Karpas-422 (cell line): ENCODE measurements around the gene FHOD3. TPM values are rescaled to one million over a fixed set of nuclear protein-coding genes. Genes with fewer than 3 reads are reported as not detected.

Experiments
- DNase-seq: peaks from one replicate; pipeline ENCODE4 v3.0.0-alpha.2; 2015
- H2AFZ ChIP-seq: fragments of 200-600 bp; sonication (generic); 2 replicates; pipeline ENCODE4 v1.6.1; 2014; ENCODE audit warnings: antibody characterized with exemption, low read length, mixed read lengths
- H3K27ac ChIP-seq: fragments of 200-600 bp; sonication (generic); 2 replicates; pipeline ENCODE4 v1.5.1; 2014; ENCODE audit warnings: mild to moderate bottlenecking, low read length, moderate library complexity
- H3K27me3 ChIP-seq: fragments of 200-600 bp; sonication (generic); 2 replicates; pipeline ENCODE4 v1.6.1; 2014; ENCODE audit warnings: low read length, mixed read lengths
- H3K36me3 ChIP-seq: fragments of 200-600 bp; sonication (generic); 2 replicates; pipeline ENCODE4 v1.6.1; 2014; ENCODE audit warnings: low read length, mixed read lengths; ENCODE audit not compliant: insufficient read depth
- H3K4me1 ChIP-seq: fragments of 200-600 bp; sonication (generic); 2 replicates; pipeline ENCODE4 v1.6.1; 2014; ENCODE audit warnings: mild to moderate bottlenecking, low read length, mixed read lengths
- H3K4me2 ChIP-seq: fragments of 200-600 bp; sonication (generic); 2 replicates; pipeline ENCODE4 v1.6.1; 2014; ENCODE audit warnings: low read length, low read depth, mild to moderate bottlenecking; ENCODE audit not compliant: poor library complexity, severe bottlenecking
- H3K4me3 ChIP-seq: fragments of 200-600 bp; sonication (generic); 2 replicates; pipeline ENCODE4 v1.5.1; 2014; ENCODE audit warnings: mild to moderate bottlenecking, antibody characterized with exemption, low read length, mixed read lengths
- H3K79me2 ChIP-seq: fragments of 200-600 bp; sonication (generic); 2 replicates; pipeline ENCODE4 v1.6.1; 2014; ENCODE audit warnings: mild to moderate bottlenecking, low read length, mixed read lengths
- H3K9ac ChIP-seq: fragments of 200-600 bp; sonication (generic); 2 replicates; pipeline ENCODE4 v1.6.0; 2014; ENCODE audit warnings: low read length
- H3K9me2 ChIP-seq: fragments of 200-600 bp; sonication (generic), shearing (Covaris generic); replicated peaks from 2 replicates; pipeline ENCODE4 v1.6.0; 2014; ENCODE audit warnings: mild to moderate bottlenecking, low read length, moderate library complexity; ENCODE audit not compliant: insufficient read depth
- H3K9me3 ChIP-seq: fragments of 300-700, 200-600 bp; sonication (generic); 2 replicates; pipeline ENCODE4 v1.6.1; 2014; ENCODE audit warnings: low read length, mixed read lengths
- H4K20me1 ChIP-seq: fragments of 200-600 bp; sonication (generic); 2 replicates; pipeline ENCODE4 v1.6.1; 2014; ENCODE audit warnings: mild to moderate bottlenecking, antibody characterized with exemption, low read length, low read depth; ENCODE audit not compliant: insufficient read depth
- total RNA-seq: library from RNA; depleted of rRNA; stranded (reverse); fragments of >200 nt; shearing (Covaris generic); gene quantifications from 2 replicates; pipeline ENCODE4 v1.2.3, GENCODE V29; 2014; ENCODE audit warnings: low replicate concordance

FHOD3 gene
- total RNA-seq, 1 experiment from 2014 or later: 26.6 TPM

- peaks cover 19% of the 10 kb centered on the region for H3K4me1 ChIP-seq
- no peak overlapping the region for H3K27ac ChIP-seq
- no peak overlapping the region for H3K4me3 ChIP-seq
- no peaks in the 10 kb centered on the region for H3K9me2 ChIP-seq
- H3K4me2 ChIP-seq: no peak overlapping the region
- DNase-seq: no peak
- H3K9ac ChIP-seq: no peak overlapping the region
- no peaks in the 10 kb centered on the region for H3K79me2 ChIP-seq
- H3K36me3 ChIP-seq: peaks cover 9% of the 10 kb centered on the region; the same call in 1 of the 2 replicates
- no peaks in the 10 kb centered on the region for H3K27me3 ChIP-seq
- H3K9me3 ChIP-seq: no peaks in the 10 kb centered on the region
- H2AFZ ChIP-seq: no peak overlapping the region
- H4K20me1 ChIP-seq: no peaks in the 10 kb centered on the region
These were observed 446.9 kb downstream of the FHOD3 start for GRCh38 chr18:36744261-36744876.

GRCh38 chr18:36745219-36745975 lies 447.9 kb downstream of the FHOD3 start:
- H3K27me3 ChIP-seq: no peaks in the 10 kb centered on the region
- no peak overlapping the region for H2AFZ ChIP-seq
- no peak overlapping the region for H3K9ac ChIP-seq

GRCh38 chr18:36752929-36753865 lies 455.7 kb downstream of the FHOD3 start:
- H3K4me1 ChIP-seq: peaks cover 14% of the 10 kb centered on the region
- no peak for DNase-seq
- H3K36me3 ChIP-seq: peaks cover 9% of the 10 kb centered on the region; the same call in 1 of the 2 replicates

More at GRCh38 chr18:36745219-36745975, 447.9 kb downstream of the FHOD3 start:
- peaks cover 19% of the 10 kb centered on the region for H3K4me1 ChIP-seq
- no peak overlapping the region for H3K4me3 ChIP-seq
- H3K4me2 ChIP-seq: no peak overlapping the region
- no peaks in the 10 kb centered on the region for H3K9me3 ChIP-seq
- peak overlapping the region; percentile 36 for H3K27ac ChIP-seq
- H3K36me3 ChIP-seq: peaks cover 9% of the 10 kb centered on the region; the same call in 1 of the 2 replicates
- H3K79me2 ChIP-seq: no peaks in the 10 kb centered on the region
- DNase-seq: no peak
- H3K9me2 ChIP-seq: no peaks in the 10 kb centered on the region
- no peaks in the 10 kb centered on the region for H4K20me1 ChIP-seq

GRCh38 chr18:36756242-36756641 lies 458.7 kb downstream of the FHOD3 start:
- Histone ChIP-seq H3K36me3 (no peaks in the 10 kb centered on the region; the same call in 1 of the 2 replicates), H3K4me2 (no peak overlapping the region), H4K20me1 (no peaks in the 10 kb centered on the region)

More at GRCh38 chr18:36752929-36753865, 455.7 kb downstream of the FHOD3 start:
- no peak overlapping the region for H3K9ac ChIP-seq
- H3K9me2 ChIP-seq: no peaks in the 10 kb centered on the region
- H2AFZ ChIP-seq: 0 out of 2 replicates have a peak overlapping the region, but pooled peaks have one; percentile 17
- H3K27me3 ChIP-seq: no peaks in the 10 kb centered on the region
- peak overlapping the region; percentile 40; the same call in 1 of the 2 replicates for H3K27ac ChIP-seq
- H3K4me3 ChIP-seq: no peak overlapping the region
- H3K79me2 ChIP-seq: no peaks in the 10 kb centered on the region
- no peaks in the 10 kb centered on the region for H3K9me3 ChIP-seq
- no peak overlapping the region for H3K4me2 ChIP-seq
- H4K20me1 ChIP-seq: no peaks in the 10 kb centered on the region

GRCh38 chr18:36757081-36757480 lies 459.6 kb downstream of the FHOD3 start:
- no peaks in the 10 kb centered on the region for H4K20me1 ChIP-seq
- H3K4me2 ChIP-seq: no peak overlapping the region
- no peak overlapping the region for H3K27ac ChIP-seq
- H3K9me3 ChIP-seq: no peaks in the 10 kb centered on the region
- no peak overlapping the region for H2AFZ ChIP-seq
- no peaks in the 10 kb centered on the region for H3K9me2 ChIP-seq
- no peak overlapping the region for H3K4me3 ChIP-seq
- no peak overlapping the region for H3K9ac ChIP-seq
- H3K4me1 ChIP-seq: peaks cover 30% of the 10 kb centered on the region
- DNase-seq: peak; percentile 76
- H3K36me3 ChIP-seq: no peaks in the 10 kb centered on the region; the same call in 1 of the 2 replicates
- H3K79me2 ChIP-seq: no peaks in the 10 kb centered on the region
- H3K27me3 ChIP-seq: no peaks in the 10 kb centered on the region

More at GRCh38 chr18:36756242-36756641, 458.7 kb downstream of the FHOD3 start:
- no peak overlapping the region for H3K9ac ChIP-seq
- no peak overlapping the region for H3K4me3 ChIP-seq
- H3K27ac ChIP-seq: peak overlapping the region; percentile 27; the same call in 1 of the 2 replicates
- peaks cover 30% of the 10 kb centered on the region for H3K4me1 ChIP-seq
- H3K27me3 ChIP-seq: no peaks in the 10 kb centered on the region
- no peaks in the 10 kb centered on the region for H3K9me3 ChIP-seq
- no peak overlapping the region for H2AFZ ChIP-seq
- no peaks in the 10 kb centered on the region for H3K79me2 ChIP-seq
- no peak for DNase-seq
- no peaks in the 10 kb centered on the region for H3K9me2 ChIP-seq

- Histone ChIP-seq H3K79me2 (no peaks in the 10 kb centered on the region), H3K9ac (no peak overlapping the region), H3K9me3 (no peaks in the 10 kb centered on the region), H3K27me3 (no peaks in the 10 kb centered on the region), H3K4me2 (no peak overlapping the region), H3K4me3 (no peak overlapping the region), H2AFZ (no peak overlapping the region), H3K36me3 (no peaks in the 10 kb centered on the region), H3K9me2 (no peaks in the 10 kb centered on the region), H3K4me1 (peaks cover 30% of the 10 kb centered on the region), H3K27ac (no peak overlapping the region), H4K20me1 (no peaks in the 10 kb centered on the region)
- DNase-seq: no peak
These were observed 460.5 kb downstream of the FHOD3 start for GRCh38 chr18:36757991-36758390.

GRCh38 chr18:36758623-36759022 lies 461.1 kb downstream of the FHOD3 start:
- Histone ChIP-seq H3K9me3 (no peaks in the 10 kb centered on the region), H3K4me2 (no peak overlapping the region), H3K4me1 (peaks cover 23% of the 10 kb centered on the region), H3K27me3 (no peaks in the 10 kb centered on the region), H3K9ac (no peak overlapping the region), H4K20me1 (no peaks in the 10 kb centered on the region), H2AFZ (no peak overlapping the region), H3K27ac (no peak overlapping the region), H3K4me3 (no peak overlapping the region), H3K79me2 (no peaks in the 10 kb centered on the region), H3K9me2 (no peaks in the 10 kb centered on the region), H3K36me3 (no peaks in the 10 kb centered on the region)
- no peak for DNase-seq
